NCI-H748 (cell line): Measurements from ENCODE around the gene CT45A1.
"Not testable (repeated sequence)": the region's sequence is repeated elsewhere in the genome, so short reads cannot be mapped to it uniquely, and the experiment has no call there.

ENCODE experiments used
- DNase-seq: peaks from one replicate; lab custom pipeline; 2025; ENCODE audit not compliant: unreplicated experiment; lab: John Stamatoyannopoulos, UW

CT45A1 gene

GRCh38 chrX:135713183-135713689 is at the start of gene CT45A1:
CT45A1 (plus strand) TSS chrX:135713639; CDS start chrX:135718941, 5,302 bp downstream.
- peak; percentile 30 for DNase-seq

DNA sequence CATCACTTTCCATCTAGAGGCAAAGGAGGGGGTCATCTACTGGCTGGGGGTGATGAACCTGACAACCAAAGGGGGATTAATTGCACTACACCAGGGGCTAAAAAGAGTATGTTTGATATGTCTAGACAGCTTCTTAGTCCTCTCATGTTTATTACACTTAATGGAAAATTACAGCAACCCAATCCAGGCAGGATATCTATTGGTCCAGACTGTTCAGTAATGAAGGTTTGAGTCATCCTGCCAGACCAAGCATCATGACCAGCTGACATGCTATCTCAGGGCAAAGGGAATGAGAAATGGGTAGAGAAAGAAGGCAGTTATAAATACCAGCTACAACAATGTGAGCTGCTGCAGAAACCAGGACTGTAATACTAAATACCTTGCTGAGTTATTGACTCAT is 40.5 kb upstream of the CT45A1 start:
- DNase-seq, result not testable (repeated sequence)

- DNase-seq, result no peak
These were observed 25.3 kb upstream of the CT45A1 start for GRCh38 chrX:135688137-135688536.

GRCh38 chrX:135695471-135695870 is 18.0 kb upstream of the CT45A1 start:
- DNase-seq, result no peak

- peak; percentile 7 for DNase-seq
These were observed 15.8 kb upstream of the CT45A1 start for GRCh38 chrX:135697601-135698000.

GRCh38 chrX:135698924-135699323 is 14.5 kb upstream of the CT45A1 start:
- no peak for DNase-seq

DNA sequence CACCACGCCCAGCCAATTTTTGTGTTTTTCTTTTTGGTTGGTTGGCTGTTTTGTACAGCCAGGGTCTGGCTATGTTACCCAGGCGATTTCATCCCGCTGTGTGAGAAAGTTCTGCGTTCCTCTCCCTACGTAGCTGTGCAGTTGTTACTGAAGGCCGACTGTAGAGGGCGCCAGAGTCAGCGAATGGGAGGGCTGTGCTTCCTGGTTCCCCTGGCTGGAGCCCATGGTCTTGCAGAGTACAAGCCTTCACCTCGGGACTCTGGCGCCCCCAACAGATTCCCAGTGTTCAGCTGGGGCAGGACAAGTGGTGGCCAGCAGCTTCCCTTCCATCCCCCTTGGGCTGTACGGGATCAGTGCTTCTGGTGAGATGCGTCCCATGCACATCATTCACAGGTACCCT is 5.6 kb upstream of the CT45A1 start:
- peak; percentile 62 for DNase-seq

DNA sequence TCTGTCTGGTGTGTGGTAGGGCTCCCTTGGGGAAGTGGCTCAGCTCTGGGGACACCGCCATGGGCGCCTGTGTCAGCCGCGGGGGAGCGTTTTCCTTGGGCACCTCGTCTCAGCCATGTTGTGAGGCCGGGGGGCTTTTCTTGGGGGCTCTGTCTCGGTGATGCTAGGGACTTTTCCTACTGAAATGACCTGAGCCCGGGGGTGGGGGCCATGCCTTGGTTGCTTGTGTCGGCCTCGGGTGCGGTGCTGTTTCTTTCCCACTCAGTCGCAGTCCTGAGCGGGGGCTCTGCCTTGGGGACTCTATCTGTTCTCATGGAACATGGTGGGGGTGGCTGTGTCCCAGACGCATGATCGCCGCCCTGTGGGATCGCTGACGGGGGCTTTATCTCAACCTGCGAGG is 356 bp downstream of the CT45A1 start:
- no peak for DNase-seq

DNA sequence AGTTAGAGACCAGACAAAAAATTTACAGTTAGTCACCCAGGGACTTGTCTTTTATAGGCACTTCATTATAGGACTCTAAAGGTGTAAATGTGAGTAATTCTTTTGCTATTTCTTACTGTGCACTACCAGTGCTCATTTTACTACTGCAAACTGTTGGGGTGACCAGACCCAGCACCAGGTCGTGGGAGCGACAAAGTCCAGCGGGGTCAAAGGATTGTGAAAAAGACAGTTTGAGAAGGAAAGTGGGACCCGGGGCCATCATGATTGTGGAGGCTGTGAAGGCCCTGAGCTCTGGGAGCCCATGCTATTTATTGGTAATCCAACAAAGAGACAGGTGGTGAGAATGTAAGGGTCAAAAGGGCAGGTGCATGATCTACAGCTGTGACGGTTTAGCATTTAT is 21.2 kb downstream of the CT45A1 start:
- not testable (repeated sequence) for DNase-seq

DNA sequence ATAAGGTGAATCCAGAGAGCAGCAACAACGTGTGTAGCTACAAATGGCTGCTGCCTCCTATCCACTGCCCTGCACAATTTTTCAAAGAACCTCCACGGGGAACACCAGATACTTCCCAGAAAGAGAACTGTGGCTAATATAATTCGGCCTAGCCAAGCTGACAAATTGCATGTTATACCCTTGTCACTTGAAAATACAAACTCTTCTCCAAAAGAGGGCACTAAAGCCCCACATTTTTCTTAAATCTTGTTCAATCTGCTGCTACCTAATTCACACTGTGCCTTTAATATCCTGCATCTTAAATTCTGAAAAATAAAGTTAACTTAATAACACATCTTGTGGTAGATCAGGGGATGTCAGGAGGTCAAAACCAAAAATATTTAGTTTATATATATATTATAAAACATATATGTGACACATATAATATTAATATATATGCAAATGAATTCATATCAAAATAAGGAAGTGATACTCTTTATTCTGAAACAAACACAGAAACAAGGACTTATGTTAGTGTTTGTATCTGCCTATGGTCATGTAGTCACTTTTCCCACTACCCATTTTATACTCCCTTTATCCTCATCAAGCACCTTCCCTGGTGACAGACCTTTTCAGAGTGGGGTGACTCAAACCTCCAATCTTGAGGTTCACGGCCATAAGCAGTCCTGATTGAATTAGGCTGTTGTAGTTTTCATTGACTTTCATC is 24.1 kb downstream of the CT45A1 start:
- DNase-seq, result no peak

DNA sequence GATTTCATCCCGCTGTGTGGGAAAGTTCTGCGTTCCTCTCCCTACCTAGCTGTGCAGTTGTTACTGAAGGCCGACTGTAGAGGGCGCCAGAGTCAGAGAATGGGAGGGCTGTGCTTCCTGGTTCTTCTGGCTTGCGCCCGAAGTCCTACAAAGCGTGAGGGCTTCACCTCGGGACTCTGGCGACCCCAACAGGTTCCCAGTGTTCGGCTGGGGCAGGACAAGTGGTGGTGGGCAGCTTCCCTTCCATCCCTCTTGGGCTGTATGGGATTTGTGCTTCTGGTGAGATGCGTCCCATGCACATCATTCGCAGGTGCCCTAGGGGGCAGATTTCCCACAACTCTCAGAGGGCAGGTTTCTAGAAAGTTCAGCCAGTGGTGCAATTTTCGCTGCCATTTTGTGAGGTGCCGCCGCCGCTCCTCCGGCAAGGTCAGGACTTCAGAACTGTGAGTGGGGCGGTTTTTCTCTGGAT is 27.3 kb downstream of the CT45A1 start:
- no peak for DNase-seq

DNA sequence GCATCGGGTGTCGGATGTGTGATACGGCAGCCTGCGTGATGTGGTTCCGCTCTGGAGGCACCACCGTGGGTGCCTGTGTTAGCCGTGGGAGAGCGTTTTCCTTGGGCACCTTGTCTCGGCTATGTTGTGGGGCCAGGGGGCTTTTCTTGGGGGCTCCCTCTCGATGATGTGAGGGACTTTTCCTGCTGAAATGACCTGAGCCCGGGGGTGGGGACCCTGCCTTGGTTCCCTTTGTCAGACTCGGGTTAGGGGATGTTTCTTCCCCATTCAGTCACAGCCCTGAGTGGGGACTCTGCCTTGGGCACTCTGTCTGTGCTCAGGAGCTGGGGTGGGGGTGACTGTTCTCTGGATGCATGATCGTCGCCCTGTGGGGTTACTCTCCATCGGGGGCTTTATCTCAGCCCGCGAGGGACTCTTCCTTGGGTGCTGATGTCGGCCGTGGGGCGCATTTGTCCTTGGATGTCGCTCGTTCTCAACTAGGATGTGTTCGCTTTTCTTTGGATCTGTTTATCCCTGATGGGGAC is 27.8 kb downstream of the CT45A1 start:
- no peak for DNase-seq

GRCh38 chrX:135744739-135745138 is 31.3 kb downstream of the CT45A1 start:
- DNase-seq, result not testable (repeated sequence)

- DNase-seq, result not testable (repeated sequence)
These were observed 54.7 kb downstream of the CT45A1 start, which contains the start of gene CT45A3 for GRCh38 chrX:135768091-135768490. CT45A3 (minus strand) TSS chrX:135768191; CDS start chrX:135764444, 3,747 bp downstream.
